Duodenal mucosa (tissue), 2 donors: ENCODE results near the gene BMS1.
"Not testable (repeated sequence)": the region's sequence is repeated elsewhere in the genome, so short reads cannot be mapped to it uniquely, and the experiment has no call there.

Experiments
- H3K27ac ChIP-seq: one replicate; pipeline ENCODE4 v1.7.0; 2013; ENCODE audit warnings: low read depth, low read length
- H3K27me3 ChIP-seq, 2 donors: one replicate each; pipeline ENCODE4 v1.7.0; 2013; ENCODE audit warnings: low read length in 2 of 2, control low read depth in 1 of 2; ENCODE audit not compliant: insufficient read depth in 2 of 2, control insufficient read depth in 1 of 2
- H3K36me3 ChIP-seq, 2 donors: one replicate each; pipeline ENCODE4 v1.7.0; 2013; ENCODE audit warnings: low read length in 2 of 2, control low read depth in 1 of 2; ENCODE audit not compliant: insufficient read depth in 2 of 2, control insufficient read depth in 1 of 2
- H3K4me1 ChIP-seq, 2 donors: one replicate each; pipeline ENCODE4 v1.7.0; 2013; ENCODE audit warnings: low read length in 2 of 2, control low read depth in 1 of 2; ENCODE audit not compliant: insufficient read depth in 2 of 2, control insufficient read depth in 1 of 2
- H3K4me3 ChIP-seq, 2 donors: one replicate each; pipeline ENCODE4 v1.7.0; 2013; ENCODE audit warnings: low read length in 2 of 2, low read depth in 1 of 2
- H3K9ac ChIP-seq, 2 donors: one replicate each; pipeline ENCODE4 v1.7.0; 2013; ENCODE audit warnings: low read length in 2 of 2, low read depth in 1 of 2
- H3K9me3 ChIP-seq, 2 donors: one replicate each; pipeline ENCODE4 v1.7.0; 2013; ENCODE audit warnings: low read length in 2 of 2, control low read depth in 1 of 2; ENCODE audit not compliant: control insufficient read depth in 1 of 2

BMS1 gene

GRCh38 chr10:42785759-42786158 is 3.2 kb downstream of the BMS1 start:
- Histone ChIP-seq H3K4me3 (no peak overlapping the region), H3K27ac (no peak overlapping the region), H3K4me1 (peaks cover 5 to 15% of the 10 kb centered on the region in 2 donors), H3K36me3 (peaks cover 13 to 52% of the 10 kb centered on the region in 2 donors), H3K27me3 (no peaks in the 10 kb centered on the region), H3K9me3 (no peaks in the 10 kb centered on the region), H3K9ac (no peak overlapping the region)

- H3K4me3 ChIP-seq: no peak overlapping the region
- H3K4me1 ChIP-seq: no peaks in the 10 kb centered on the region
- no peaks in the 10 kb centered on the region for H3K9me3 ChIP-seq
- no peak overlapping the region for H3K27ac ChIP-seq
- peaks cover 25 to 81% of the 10 kb centered on the region in 2 donors for H3K36me3 ChIP-seq
- no peaks in the 10 kb centered on the region for H3K27me3 ChIP-seq
- no peak overlapping the region for H3K9ac ChIP-seq
These were observed 8.2 kb downstream of the BMS1 start for GRCh38 chr10:42790835-42791234.

- H3K4me3 ChIP-seq: no peak overlapping the region
- H3K36me3 ChIP-seq: peaks cover 41 to 94% of the 10 kb centered on the region in 2 donors
- no peak overlapping the region for H3K27ac ChIP-seq
- H3K9ac ChIP-seq: no peak overlapping the region
- H3K4me1 ChIP-seq: no peaks in the 10 kb centered on the region
- no peaks in the 10 kb centered on the region for H3K9me3 ChIP-seq
- H3K27me3 ChIP-seq: no peaks in the 10 kb centered on the region
These were observed 13.1 kb downstream of the BMS1 start for GRCh38 chr10:42795701-42796100.

GRCh38 chr10:42801135-42801534 is 18.5 kb downstream of the BMS1 start:
- no peaks in the 10 kb centered on the region for H3K4me1 ChIP-seq
- no peak overlapping the region for H3K9ac ChIP-seq
- no peak overlapping the region for H3K27ac ChIP-seq
- peaks cover 46 to 82% of the 10 kb centered on the region in 2 donors for H3K36me3 ChIP-seq
- no peaks in the 10 kb centered on the region for H3K27me3 ChIP-seq
- H3K4me3 ChIP-seq: no peak overlapping the region
- no peaks in the 10 kb centered on the region for H3K9me3 ChIP-seq

- Histone ChIP-seq H3K36me3 (peaks cover 41 to 79% of the 10 kb centered on the region in 2 donors), H3K9ac (no peak overlapping the region), H3K27me3 (no peaks in the 10 kb centered on the region), H3K4me3 (no peak overlapping the region), H3K27ac (no peak overlapping the region), H3K4me1 (no peaks in the 10 kb centered on the region), H3K9me3 (no peaks in the 10 kb centered on the region)
These were observed 20.3 kb downstream of the BMS1 start for GRCh38 chr10:42802876-42803275.

- H3K4me1 ChIP-seq: no peaks in the 10 kb centered on the region
- no peak overlapping the region for H3K27ac ChIP-seq
- no peaks in the 10 kb centered on the region for H3K9me3 ChIP-seq
- peaks cover 16 to 39% of the 10 kb centered on the region in 2 donors for H3K36me3 ChIP-seq
- H3K4me3 ChIP-seq: no peak overlapping the region
- H3K27me3 ChIP-seq: no peaks in the 10 kb centered on the region
- H3K9ac ChIP-seq: no peak overlapping the region
These were observed 27.1 kb downstream of the BMS1 start for GRCh38 chr10:42809676-42810075.

- H3K36me3 ChIP-seq: peaks cover 12 to 37% of the 10 kb centered on the region in 2 donors
- H3K27ac ChIP-seq: no peak overlapping the region
- no peaks in the 10 kb centered on the region for H3K4me1 ChIP-seq
- no peak overlapping the region for H3K4me3 ChIP-seq
- no peaks in the 10 kb centered on the region for H3K9me3 ChIP-seq
- no peaks in the 10 kb centered on the region for H3K27me3 ChIP-seq
- no peak overlapping the region for H3K9ac ChIP-seq
These were observed 29.4 kb downstream of the BMS1 start for GRCh38 chr10:42812028-42812427.

- peaks cover 24 to 45% of the 10 kb centered on the region in 2 donors for H3K36me3 ChIP-seq
- not testable (repeated sequence) for H3K4me1 ChIP-seq, H3K9me3 ChIP-seq, H3K27ac ChIP-seq, H3K27me3 ChIP-seq, H3K4me3 ChIP-seq, H3K9ac ChIP-seq
These were observed 31.5 kb downstream of the BMS1 start for GRCh38 chr10:42813989-42814687.

- H3K9me3 ChIP-seq, H3K27me3 ChIP-seq, H3K4me1 ChIP-seq, H3K9ac ChIP-seq, H3K4me3 ChIP-seq, H3K27ac ChIP-seq: not testable (repeated sequence)
- peaks cover 20 to 48% of the 10 kb centered on the region in 2 donors for H3K36me3 ChIP-seq
These were observed 33.7 kb downstream of the BMS1 start for GRCh38 chr10:42816334-42816733.

GRCh38 chr10:42816912-42817311 is 34.3 kb downstream of the BMS1 start:
- H3K9me3 ChIP-seq: no peaks in the 10 kb centered on the region
- no peak overlapping the region for H3K9ac ChIP-seq
- no peaks in the 10 kb centered on the region for H3K27me3 ChIP-seq
- no peak overlapping the region for H3K4me3 ChIP-seq
- H3K27ac ChIP-seq: no peak overlapping the region
- H3K36me3 ChIP-seq: peaks cover 18 to 49% of the 10 kb centered on the region in 2 donors
- no peaks in the 10 kb centered on the region for H3K4me1 ChIP-seq
